Measurements from ENCODE around the gene PIRT.

PIRT gene

GRCh38 chr17:10775058-10775457 lies 62.8 kb downstream of the PIRT start:
- TF ChIP-seq CTCF (conservative IDR thresholded peaks at IDR 0.05), result no peak
- H3K27ac ChIP-seq, result no peak overlapping the region

- no peak overlapping the region for H3K27ac ChIP-seq
- no peak for TF ChIP-seq CTCF (conservative IDR thresholded peaks at IDR 0.05)
Measured at GRCh38 chr17:10773391-10773790, 64.5 kb downstream of the PIRT start.

All from VCaP (cell line).